GM12874 (cell line): Measurements from ENCODE around the gene RBM6.

Source experiments
- CTCF ChIP-seq: IDR thresholded peaks from 2 replicates; pipeline ENCODE4 v1.5.1; 2011; ENCODE audit warnings: low read depth, mild to moderate bottlenecking, control low read depth, low read length, moderate library complexity; ENCODE audit not compliant: insufficient read depth

RBM6 gene

GRCh38 chr3:50090984-50091383 lies 151.0 kb downstream of the RBM6 start:
- no peak for TF ChIP-seq CTCF

- TF ChIP-seq CTCF, result no peak
Measured at GRCh38 chr3:50095352-50095998, 155.5 kb downstream of the RBM6 start.

GRCh38 chr3:50100386-50100785 lies 160.4 kb downstream of the RBM6 start:
- TF ChIP-seq CTCF, result no peak

GRCh38 chr3:50100956-50101845 lies 161.3 kb downstream of the RBM6 start:
- no peak for TF ChIP-seq CTCF

GRCh38 chr3:50102558-50102957 lies 162.6 kb downstream of the RBM6 start:
- TF ChIP-seq CTCF, result no peak

GRCh38 chr3:50111757-50112156 lies 171.8 kb downstream of the RBM6 start:
- TF ChIP-seq CTCF, result no peak

GRCh38 chr3:50112462-50112861 lies 172.5 kb downstream of the RBM6 start:
- TF ChIP-seq CTCF, result no peak
